Adipocyte (in vitro differentiated cells): Measurements from ENCODE around the gene SAMD11.

ENCODE experiments used
- DNase-seq: peaks from one replicate; pipeline ENCODE4 v3.0.0-alpha.2; 2015; ENCODE audit warnings: low read depth
- H3K27me3 ChIP-seq: replicated peaks from 2 replicates; pipeline ENCODE4 v1.7.0; 2013; ENCODE audit warnings: mild to moderate bottlenecking, low read length, moderate library complexity; ENCODE audit not compliant: control insufficient read depth, insufficient read depth
- H3K36me3 ChIP-seq: 2 replicates; pipeline ENCODE4 v1.7.0; 2013; ENCODE audit warnings: low read length, mild to moderate bottlenecking, moderate library complexity; ENCODE audit not compliant: control insufficient read depth, insufficient read depth, severe bottlenecking
- H3K4me1 ChIP-seq: 2 replicates; pipeline ENCODE4 v1.7.0; 2013; ENCODE audit warnings: mild to moderate bottlenecking, low read length, moderate library complexity; ENCODE audit not compliant: control insufficient read depth, insufficient read depth
- H3K4me3 ChIP-seq: 2 replicates; pipeline ENCODE4 v1.7.0; 2013; ENCODE audit warnings: mild to moderate bottlenecking, low read length, moderate library complexity
- H3K9ac ChIP-seq: 2 replicates; pipeline ENCODE4 v1.7.0; 2013; ENCODE audit warnings: mild to moderate bottlenecking, low read length, moderate library complexity
- H3K9me3 ChIP-seq: 2 replicates; pipeline ENCODE4 v1.7.0; 2013; ENCODE audit warnings: mild to moderate bottlenecking, low read length, moderate library complexity; ENCODE audit not compliant: control insufficient read depth

The SAMD11 gene

GRCh38 chr1:964691-965525 lies 41.2 kb downstream of the SAMD11 start:
- H3K36me3 ChIP-seq: no peaks in the 10 kb centered on the region
- no peak overlapping the region for H3K4me3 ChIP-seq
- no peaks in the 10 kb centered on the region for H3K4me1 ChIP-seq
- peaks cover 15% of the 10 kb centered on the region for H3K27me3 ChIP-seq
- no peak overlapping the region for H3K9ac ChIP-seq
- DNase-seq: no peak
- no peaks in the 10 kb centered on the region for H3K9me3 ChIP-seq

GRCh38 chr1:965526-966134 lies 41.9 kb downstream of the SAMD11 start:
- no peak overlapping the region for H3K4me3 ChIP-seq
- no peaks in the 10 kb centered on the region for H3K4me1 ChIP-seq
- DNase-seq: no peak
- H3K9me3 ChIP-seq: no peaks in the 10 kb centered on the region
- no peaks in the 10 kb centered on the region for H3K36me3 ChIP-seq
- H3K27me3 ChIP-seq: peaks cover 22% of the 10 kb centered on the region
- no peak overlapping the region for H3K9ac ChIP-seq

DNA sequence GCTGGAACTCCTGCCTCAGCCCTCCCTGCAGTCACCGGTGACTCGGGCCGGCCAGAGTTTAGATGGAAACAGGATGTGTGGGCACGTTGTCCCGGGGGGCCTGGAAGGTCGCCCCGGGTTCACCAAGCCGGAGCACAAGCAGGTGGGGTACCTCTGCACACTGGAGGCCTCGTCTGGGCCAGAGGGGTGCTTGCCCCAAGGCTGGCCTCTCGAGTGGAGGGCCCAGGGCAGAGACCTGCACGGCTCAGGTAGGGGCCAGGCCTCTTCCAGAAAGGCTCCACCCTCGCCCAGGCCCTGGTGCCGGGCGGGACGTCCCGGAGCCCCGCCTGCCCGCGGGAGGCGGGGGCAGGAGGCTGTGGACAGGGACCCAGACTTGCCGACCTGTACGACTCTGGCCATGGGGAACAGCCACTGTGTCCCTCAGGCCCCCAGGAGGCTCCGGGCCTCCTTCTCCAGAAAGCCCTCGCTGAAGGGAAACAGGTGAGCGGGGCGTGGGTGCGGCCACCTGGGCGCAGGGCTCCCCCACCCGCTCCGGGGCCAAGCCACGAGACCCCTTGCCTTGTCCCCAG lies 42.5 kb downstream of the SAMD11 start, which contains the start of gene PLEKHN1:
TSS of gene PLEKHN1 (plus strand) at position 348 of the 569 bp plus-strand sequence. CDS start at position 398, 50 bp downstream.
- Histone ChIP-seq H3K36me3 (no peaks in the 10 kb centered on the region), H3K9me3 (no peaks in the 10 kb centered on the region), H3K9ac (peak within 1 kb of the TSS; percentile 76), H3K27me3 (peaks cover 23% of the 10 kb centered on the region), H3K4me3 (peak within 1 kb of the TSS; percentile 82), H3K4me1 (no peaks in the 10 kb centered on the region)
- DNase-seq: no peak

GRCh38 chr1:966704-967300 lies 43.1 kb downstream of the SAMD11 start:
- peak overlapping the region; percentile 76 for H3K9ac ChIP-seq
- DNase-seq: peak; percentile 87
- peaks cover 23% of the 10 kb centered on the region for H3K27me3 ChIP-seq
- H3K36me3 ChIP-seq: no peaks in the 10 kb centered on the region
- no peaks in the 10 kb centered on the region for H3K9me3 ChIP-seq
- H3K4me3 ChIP-seq: peak overlapping the region; percentile 82
- H3K4me1 ChIP-seq: no peaks in the 10 kb centered on the region

DNA sequence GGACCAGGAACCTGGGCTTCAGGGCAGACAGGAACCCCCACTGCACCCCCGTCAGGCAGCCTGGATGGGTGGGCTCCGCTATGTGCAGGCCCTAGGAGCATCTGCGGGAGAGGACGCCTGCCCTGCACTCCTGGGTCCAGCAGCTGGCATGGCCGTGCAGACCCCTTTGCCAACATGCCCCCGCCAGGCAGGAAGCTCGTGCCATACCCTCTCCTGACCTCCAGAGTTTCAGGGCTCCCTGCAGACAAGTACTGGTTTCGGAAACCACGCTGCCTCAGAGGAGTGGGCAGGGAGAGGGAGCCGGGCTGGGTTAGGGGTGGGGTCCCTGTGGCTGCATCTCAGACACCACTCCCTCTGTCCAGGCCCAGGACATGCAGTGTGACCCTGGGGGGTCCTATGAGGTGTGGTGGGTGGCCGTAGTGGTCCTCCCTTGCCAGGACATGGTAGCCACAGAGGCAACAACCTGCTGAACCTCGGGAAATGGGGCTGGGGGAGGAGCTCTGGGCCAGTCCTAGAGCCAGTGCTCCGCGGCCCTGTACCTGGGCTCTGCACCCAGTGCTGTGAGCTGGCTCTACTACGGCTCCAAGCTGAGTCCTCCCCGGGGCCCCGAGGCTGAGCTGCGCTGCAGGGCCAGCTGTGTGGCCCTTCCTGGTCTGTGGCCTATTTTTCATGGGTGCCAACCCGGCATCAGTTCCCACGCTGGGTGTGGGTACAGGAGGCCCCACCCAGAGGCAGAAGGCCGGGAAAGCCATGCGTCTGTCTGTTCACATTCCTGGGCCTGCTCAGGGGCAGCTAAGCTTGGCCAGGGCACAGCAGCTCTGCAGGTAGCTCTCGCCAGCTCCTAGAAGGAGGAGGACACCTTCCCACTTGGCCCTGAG lies 44.0 kb downstream of the SAMD11 start:
- H3K36me3 ChIP-seq: no peaks in the 10 kb centered on the region
- no peak for DNase-seq
- no peak overlapping the region for H3K9ac ChIP-seq
- H3K9me3 ChIP-seq: no peaks in the 10 kb centered on the region
- peaks cover 23% of the 10 kb centered on the region for H3K27me3 ChIP-seq
- H3K4me1 ChIP-seq: no peaks in the 10 kb centered on the region
- H3K4me3 ChIP-seq: no peak overlapping the region

- DNase-seq: no peak
- H3K27me3 ChIP-seq: peaks cover 29% of the 10 kb centered on the region
- no peaks in the 10 kb centered on the region for H3K4me1 ChIP-seq
These were observed 45.6 kb downstream of the SAMD11 start for GRCh38 chr1:969260-969855.

DNA sequence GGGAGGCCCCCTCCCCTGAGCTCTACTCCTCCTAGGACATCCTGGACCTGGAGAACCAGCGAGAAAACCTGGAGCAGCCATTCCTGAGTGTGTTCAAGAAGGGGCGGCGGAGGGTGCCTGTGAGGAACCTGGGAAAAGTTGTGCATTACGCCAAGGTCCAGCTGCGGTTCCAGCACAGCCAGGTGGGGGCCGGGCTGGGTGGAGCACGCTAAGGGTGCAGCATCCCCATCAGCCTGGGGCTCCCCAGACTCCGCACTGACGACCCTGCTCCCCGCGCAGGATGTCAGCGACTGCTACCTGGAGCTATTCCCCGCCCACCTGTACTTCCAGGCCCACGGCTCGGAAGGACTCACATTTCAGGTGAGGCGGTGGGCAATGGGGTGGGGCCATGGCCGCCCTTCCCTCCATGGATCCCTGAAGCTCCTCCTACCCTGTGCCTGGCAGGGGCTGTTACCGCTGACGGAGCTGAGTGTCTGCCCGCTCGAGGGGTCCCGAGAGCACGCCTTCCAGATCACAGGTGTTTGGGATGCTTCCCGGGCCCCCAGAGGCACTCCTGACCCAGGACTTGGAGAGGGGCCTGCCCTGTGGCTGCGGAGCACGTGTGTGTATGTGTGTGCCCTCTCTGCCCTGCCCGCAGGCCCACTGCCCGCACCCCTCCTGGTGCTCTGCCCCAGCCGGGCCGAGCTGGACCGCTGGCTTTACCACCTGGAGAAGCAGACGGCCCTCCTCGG lies 46.7 kb downstream of the SAMD11 start:
- H3K9ac ChIP-seq: no peak overlapping the region
- H3K36me3 ChIP-seq: no peaks in the 10 kb centered on the region
- DNase-seq: no peak
- no peaks in the 10 kb centered on the region for H3K4me1 ChIP-seq
- H3K4me3 ChIP-seq: no peak overlapping the region
- peaks cover 38% of the 10 kb centered on the region for H3K27me3 ChIP-seq
- no peaks in the 10 kb centered on the region for H3K9me3 ChIP-seq

More at GRCh38 chr1:969260-969855, 45.6 kb downstream of the SAMD11 start:
- no peaks in the 10 kb centered on the region for H3K9me3 ChIP-seq
- H3K9ac ChIP-seq: no peak overlapping the region
- H3K36me3 ChIP-seq: no peaks in the 10 kb centered on the region
- H3K4me3 ChIP-seq: no peak overlapping the region

- H3K9ac ChIP-seq: no peak overlapping the region
- peaks cover 42% of the 10 kb centered on the region for H3K27me3 ChIP-seq
- H3K4me1 ChIP-seq: no peaks in the 10 kb centered on the region
- DNase-seq: no peak
- no peak overlapping the region for H3K4me3 ChIP-seq
- H3K9me3 ChIP-seq: no peaks in the 10 kb centered on the region
- H3K36me3 ChIP-seq: no peaks in the 10 kb centered on the region
These were observed 47.4 kb downstream of the SAMD11 start for GRCh38 chr1:970973-971730.

DNA sequence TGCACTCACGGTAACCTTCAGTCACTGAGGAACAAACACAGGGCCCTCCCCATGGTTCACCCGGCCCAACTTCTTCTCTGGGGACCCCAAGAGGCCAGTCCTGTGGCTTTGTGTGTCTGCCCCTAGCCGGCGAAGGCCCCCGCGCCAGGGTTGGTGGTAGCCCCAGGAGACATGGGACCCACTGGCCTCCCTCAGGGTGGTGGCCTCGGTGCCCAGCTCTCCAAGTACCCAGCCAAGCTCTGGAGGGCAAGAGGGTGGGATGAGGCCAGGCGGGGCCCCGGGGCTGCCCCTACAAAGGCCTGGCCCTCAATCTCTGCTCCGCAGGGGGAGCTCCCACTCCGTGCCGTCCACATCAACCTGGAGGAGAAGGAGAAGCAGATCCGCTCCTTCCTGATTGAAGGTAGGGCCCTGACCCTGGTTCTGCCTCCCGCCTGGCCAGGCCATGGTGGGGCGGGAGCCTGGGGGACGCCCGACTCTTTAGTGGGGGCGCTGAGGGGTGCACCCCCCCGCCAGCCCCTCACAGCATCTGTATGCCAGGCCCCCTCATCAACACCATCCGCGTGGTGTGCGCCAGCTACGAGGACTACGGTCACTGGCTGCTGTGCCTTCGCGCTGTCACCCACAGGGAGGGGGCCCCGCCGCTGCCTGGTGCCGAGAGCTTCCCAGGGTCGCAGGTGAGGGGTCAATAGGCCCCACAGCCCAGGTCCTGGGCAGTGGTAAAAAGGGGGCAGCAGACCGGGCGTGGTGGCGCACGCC lies 48.2 kb downstream of the SAMD11 start:
- Histone ChIP-seq H3K27me3 (peaks cover 45% of the 10 kb centered on the region), H3K9me3 (no peaks in the 10 kb centered on the region), H3K4me3 (no peak overlapping the region), H3K4me1 (no peaks in the 10 kb centered on the region), H3K36me3 (no peaks in the 10 kb centered on the region), H3K9ac (no peak overlapping the region)
- no peak for DNase-seq
